HG02870 (cell line): Measurements from ENCODE around the gene HHAT.

ENCODE experiments used
- ATAC-seq: cut with Tn5 transposase; IDR thresholded peaks from one replicate; pipeline ENCODE4 v1.9.1; 2021; ENCODE audit warnings: mild to moderate bottlenecking, moderate library complexity; ENCODE audit not compliant: unreplicated experiment

The HHAT gene

DNA sequence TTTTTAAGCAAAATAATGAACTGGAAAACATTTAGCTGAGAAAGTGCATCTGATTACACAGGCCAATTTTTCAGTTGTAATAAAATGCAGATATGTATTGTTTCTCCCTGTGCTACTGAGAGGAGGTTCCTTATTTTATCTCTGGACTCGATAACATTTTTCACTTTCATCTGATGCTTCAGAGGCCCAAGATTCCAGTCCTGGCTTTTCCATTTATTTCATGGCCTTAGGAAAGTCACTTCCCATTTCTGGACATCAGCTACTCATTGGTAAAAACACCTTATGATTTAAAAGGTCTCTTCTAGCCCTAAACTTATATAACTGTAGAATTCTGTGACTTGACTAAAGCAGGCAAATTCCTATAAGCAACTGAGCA lies 203.5 kb downstream of the HHAT start:
- ATAC-seq, result no peak

- no peak for ATAC-seq
Measured at GRCh38 chr1:210535761-210536160, 207.1 kb downstream of the HHAT start.

DNA sequence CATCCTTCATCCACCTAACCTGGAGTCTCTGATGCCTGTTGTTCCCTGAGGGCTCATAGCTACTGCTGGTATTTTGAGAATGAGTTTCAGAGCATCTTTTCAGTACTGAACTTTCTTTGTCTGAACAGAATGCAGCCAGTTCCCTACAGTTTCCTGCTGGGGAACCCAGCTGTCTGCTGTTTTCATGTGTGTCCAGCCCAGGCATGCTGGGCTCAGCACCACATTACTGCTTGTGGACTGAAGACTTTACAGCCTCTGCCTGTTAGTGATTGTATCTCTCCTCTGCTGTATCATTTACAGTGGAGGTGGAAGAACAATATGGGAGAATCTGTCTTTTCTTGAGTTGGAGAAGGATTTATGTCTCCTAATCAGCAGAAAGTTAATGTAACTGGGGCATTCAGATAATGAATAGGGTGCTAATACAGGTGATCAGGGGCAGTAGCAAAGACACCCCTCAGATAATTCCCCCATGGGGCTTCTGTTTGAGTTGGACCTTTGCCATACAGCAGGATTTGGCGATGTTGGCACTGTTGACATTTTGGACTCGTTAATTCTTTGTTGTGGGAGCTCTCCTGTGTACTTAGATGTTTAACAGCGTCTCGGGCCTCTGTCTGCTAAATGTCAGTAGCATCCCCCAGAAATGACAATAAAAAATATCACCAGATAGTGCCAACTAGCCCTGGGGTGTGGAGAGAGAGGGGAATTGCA lies 207.7 kb downstream of the HHAT start:
- no peak for ATAC-seq

GRCh38 chr1:210540288-210540687 lies 211.6 kb downstream of the HHAT start:
- ATAC-seq, result no peak

DNA sequence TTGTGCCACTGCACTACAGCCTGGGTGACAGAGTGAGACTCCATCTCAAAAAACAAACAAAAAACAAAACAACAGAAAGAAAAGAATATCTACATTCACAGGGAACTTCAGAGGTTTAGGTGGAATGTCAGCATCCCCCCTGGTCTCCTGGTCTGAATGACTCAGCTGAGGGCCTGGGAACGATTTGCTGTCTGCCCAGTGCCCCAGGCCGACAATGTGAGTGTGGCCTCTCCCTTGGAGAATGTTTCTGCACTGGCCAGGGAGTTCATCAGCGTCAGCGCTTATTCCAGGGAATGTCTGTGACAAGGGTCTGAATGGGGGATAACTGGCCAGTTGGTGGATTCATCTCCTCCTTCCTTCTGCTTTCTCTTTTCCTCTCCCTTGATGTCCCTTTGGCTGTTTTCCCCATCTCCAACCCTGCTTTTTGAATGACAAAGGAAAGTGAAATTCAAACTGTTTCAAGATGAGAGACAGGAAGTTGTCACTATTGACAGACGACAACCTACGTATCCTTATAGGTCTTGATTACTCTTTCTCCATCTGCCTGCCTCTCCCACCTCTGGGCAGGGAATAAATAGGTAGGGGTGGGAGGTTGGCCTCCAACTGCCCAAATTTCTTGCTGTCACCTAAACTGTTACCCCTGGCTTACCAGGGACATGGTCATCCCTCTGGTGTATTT lies 213.1 kb downstream of the HHAT start:
- ATAC-seq, result no peak

DNA sequence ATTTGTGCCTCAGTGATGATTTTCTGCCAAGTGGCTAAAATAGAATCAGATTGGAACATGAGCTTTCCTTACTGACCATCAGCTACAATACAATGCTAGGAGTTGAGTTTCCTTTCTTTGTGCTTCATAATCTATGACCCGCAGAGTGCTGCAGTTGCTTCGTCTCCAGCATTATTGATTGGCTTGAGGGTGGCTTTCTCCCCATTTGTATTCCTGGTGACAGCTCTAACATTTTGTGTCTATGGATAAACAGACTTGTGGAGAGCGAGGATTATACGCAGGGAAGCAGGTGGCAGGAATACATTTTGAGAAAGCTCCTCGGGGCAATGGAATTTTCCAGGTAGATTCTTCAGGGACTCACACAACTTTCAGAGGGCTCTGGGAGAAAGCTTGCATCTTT lies 223.2 kb downstream of the HHAT start:
- ATAC-seq, result no peak

GRCh38 chr1:210553711-210554110 lies 225.0 kb downstream of the HHAT start:
- no peak for ATAC-seq

DNA sequence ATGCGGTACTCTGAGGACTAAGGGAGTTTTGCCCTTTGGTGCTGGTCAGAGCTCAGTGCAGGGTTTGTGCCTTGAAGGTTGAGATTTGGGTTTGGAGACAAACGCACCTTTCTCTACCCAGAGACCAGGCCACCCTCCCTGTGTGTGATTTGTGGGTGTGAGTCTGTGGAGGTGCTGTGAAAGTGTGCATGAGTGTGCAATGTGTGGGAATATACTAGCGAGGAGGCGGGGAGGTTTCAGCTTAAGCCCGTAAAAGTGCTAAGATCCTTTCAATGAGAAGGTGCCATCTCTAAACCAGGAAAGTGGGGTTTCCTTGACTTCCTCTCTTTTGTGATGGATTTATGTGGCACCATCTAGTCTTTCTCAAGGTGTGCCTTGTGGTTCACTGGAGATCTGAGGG lies 225.7 kb downstream of the HHAT start:
- no peak for ATAC-seq

GRCh38 chr1:210556475-210556874 lies 227.8 kb downstream of the HHAT start:
- ATAC-seq, result no peak

- ATAC-seq, result no peak
Measured at GRCh38 chr1:210557426-210558077, 228.8 kb downstream of the HHAT start.

GRCh38 chr1:210558302-210558701 lies 229.6 kb downstream of the HHAT start:
- no peak for ATAC-seq

DNA sequence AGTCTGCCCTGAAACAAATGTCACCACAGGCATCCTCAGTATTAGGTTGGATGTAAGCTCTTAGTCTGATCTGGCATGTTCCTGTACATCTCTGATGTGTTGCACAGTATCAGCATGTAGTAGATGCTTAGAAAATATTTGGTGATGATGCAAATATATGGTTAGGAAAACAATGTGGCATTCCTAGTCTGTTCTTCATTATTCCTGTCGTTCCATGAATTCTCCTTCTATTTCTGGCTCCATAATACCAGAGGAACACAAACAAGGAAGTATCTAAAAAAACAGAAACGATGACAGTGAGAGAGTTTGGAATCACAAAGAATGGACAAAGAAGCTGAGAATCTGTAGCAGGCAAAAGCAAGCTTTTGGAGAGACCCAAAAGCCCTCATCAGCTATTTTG lies 236.6 kb downstream of the HHAT start:
- no peak for ATAC-seq

DNA sequence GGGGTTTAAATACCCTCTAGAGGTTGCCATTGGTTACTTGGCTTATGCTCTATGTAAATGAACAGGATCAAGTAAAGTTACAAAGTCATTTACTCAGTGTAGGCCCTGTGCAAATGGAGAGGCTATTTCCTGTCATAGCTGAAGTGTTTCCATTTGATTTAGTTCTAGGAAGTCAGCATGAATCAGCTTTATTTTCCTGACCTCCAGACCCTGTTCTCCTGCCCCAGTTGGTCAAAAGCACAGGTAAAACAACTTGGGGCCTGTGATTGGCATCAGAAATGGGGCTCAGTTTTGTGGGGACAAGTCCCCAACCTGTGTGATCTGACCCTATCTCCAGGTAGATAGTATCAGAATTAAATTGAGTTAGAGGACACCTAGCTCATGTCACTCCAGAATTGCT lies 239.9 kb downstream of the HHAT start:
- no peak for ATAC-seq

DNA sequence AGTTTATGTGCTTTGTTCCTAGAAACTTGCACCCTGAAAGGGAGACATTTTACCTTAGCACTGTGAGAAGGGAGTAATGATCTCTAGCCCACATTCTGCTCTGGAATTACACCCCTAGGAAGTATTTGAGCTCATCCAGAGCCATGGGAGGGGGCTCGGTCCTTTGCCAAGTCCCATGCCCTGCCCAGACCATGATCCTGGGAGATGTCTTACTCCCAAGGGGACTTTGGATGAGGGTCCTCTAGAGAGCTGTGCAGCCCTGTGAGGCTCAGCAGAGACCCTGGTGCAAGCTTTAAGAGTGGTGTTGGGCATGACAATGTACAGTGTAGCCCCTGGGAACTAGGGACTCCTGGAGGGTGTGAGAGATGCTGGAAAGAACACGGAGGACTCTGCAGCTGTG lies 241.4 kb downstream of the HHAT start:
- ATAC-seq, result no peak

DNA sequence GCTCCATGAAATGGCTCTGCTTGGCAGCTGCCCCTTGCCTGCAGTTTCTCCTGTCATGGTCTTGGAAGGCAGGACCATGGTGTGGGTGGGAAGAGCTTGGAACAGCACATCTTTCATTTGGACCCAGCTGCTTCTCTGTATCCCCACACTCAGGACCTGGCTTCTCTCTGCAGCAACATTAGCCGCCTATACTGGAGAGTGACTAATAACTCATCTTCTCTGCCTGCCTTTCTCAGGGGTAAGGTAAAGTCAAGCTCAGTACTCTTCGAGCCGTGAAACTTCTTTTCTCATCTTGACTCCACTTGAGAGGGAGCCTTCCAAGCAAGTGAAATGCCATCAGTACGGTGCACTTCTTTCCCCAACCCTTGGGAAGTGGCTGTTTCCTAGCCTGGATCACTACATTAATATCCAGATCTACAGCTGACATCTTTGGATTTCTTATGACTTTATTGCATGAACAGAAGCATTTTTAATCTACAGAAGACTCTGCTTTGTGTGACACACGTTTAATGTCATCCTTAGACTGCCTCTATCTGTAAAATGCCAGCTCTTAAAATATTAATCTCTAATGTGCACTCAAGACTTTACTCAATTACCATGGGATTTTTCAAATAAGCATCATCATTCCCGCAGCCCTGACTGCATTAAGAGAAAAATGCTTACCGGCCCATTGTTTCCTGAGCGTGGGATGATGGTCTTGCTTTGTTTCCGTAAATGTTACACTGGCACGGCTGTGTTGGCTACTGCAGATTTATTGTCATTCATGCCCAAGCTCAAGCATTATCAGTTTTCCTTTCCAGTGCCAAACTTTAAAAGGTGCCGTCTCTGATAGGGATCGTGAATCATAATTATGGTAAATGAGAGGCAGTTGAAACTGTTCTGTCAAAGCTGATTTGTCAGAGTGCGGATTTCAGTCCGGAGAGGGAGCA lies 242.9 kb downstream of the HHAT start:
- no peak for ATAC-seq

DNA sequence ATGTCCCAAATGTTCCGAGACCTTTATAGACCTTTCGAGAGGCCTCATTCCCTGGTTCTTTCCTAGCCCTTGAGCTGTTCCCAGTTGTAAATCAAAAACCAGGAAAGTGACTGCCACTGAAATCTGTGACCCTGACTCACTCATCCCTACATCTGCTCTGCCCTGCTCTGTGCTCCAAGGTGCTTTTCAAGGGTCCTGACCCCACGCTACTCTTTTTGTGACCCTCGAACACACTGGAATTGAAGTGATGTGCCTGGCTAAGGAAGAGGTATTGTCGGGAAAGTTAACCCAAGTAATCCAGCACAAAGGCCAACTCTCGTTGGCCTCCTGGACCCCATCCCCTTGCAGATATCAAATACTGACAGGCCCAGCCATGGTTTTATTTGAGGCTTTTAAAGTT lies 244.4 kb downstream of the HHAT start:
- ATAC-seq, result no peak

- no peak for ATAC-seq
Measured at GRCh38 chr1:210582205-210582970, 253.7 kb downstream of the HHAT start.

DNA sequence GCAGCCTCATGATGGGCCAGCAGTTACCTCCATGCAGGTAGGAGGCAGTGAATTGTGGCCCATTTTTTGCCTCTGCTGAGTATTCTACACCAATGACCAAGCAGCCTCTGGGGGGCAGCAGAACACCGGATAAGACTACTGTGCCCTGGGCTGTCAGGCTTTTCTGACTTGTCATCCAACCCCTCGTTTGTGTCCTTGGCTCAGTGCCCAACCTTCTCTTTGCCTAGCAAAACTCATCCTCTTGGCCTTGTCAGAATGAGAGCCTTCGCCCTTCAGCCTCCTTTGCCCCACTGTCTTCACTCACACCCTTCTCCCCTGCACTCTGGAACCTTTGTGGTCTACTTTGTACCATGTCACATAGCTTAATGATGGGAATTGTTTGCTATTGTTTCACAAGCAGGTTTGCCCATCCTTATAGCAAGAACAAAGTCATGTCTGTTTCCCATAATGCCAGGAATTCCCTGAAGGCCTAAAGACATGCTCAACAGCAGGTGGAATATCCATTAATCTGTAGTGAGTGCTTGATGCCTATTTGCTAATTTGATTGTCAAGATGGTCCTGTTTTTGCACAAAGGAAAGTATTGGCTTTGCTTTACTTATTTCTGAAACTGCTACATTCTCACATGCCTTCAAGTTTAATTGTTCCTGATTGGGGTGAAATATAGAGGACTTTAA lies 255.9 kb downstream of the HHAT start:
- peak; percentile 74 for ATAC-seq

- ATAC-seq, result no peak
Measured at GRCh38 chr1:210586771-210587170, 258.1 kb downstream of the HHAT start.

- ATAC-seq, result no peak
Measured at GRCh38 chr1:210587566-210587965, 258.9 kb downstream of the HHAT start.
